Vagina (tissue), 2 donors: ENCODE results near the gene SERINC5. TPM values are rescaled to one million over a fixed set of nuclear protein-coding genes. Genes with fewer than 3 reads are reported as not detected.

Experiments used
- DNase-seq, 2 donors: peaks; one replicate each; pipeline ENCODE4 v3.0.0-alpha.2; 2017; ENCODE audit errors: extremely low spot score in 2 of 2
- H3K27ac ChIP-seq: fragments of 200-600 bp; sonication (generic); one replicate; pipeline ENCODE4 v1.5.1; 2019
- H3K27me3 ChIP-seq: fragments of 200-600 bp; sonication (generic); one replicate; pipeline ENCODE4 v1.5.1; 2019
- H3K36me3 ChIP-seq, 2 donors: fragments of 200-600 bp; sonication (generic); one replicate each; pipeline ENCODE4 v1.5.1; 2017 to 2019
- H3K4me1 ChIP-seq: fragments of 200-600 bp; sonication (generic); one replicate; pipeline ENCODE4 v1.5.1; 2019
- H3K4me3 ChIP-seq, 2 donors: fragments of 200-600 bp; sonication (generic); 1 replicate in 1 of 2; 2 replicates in 1 of 2; pipeline ENCODE4 v1.5.1; 2016 to 2019
- H3K9me3 ChIP-seq: fragments of 200-600 bp; sonication (generic); one replicate; pipeline ENCODE4 v1.5.1; 2019
- POLR2A ChIP-seq, 2 donors: fragments of 450-650 bp; IDR thresholded peaks; one replicate each; pipeline ENCODE4 v1.6.1; 2017; ENCODE audit warnings: antibody characterized with exemption in 2 of 2, mild to moderate bottlenecking in 2 of 2, moderate library complexity in 2 of 2
- POLR2AphosphoS5 ChIP-seq, 2 donors: sonication (generic); formaldehyde crosslinking; IDR thresholded peaks; one replicate each; pipeline ENCODE4 v1.9.0; 2017; ENCODE audit warnings: antibody characterized with exemption in 2 of 2, mild to moderate bottlenecking in 2 of 2, low read depth in 1 of 2; ENCODE audit not compliant: insufficient read depth in 1 of 2
- intact Hi-C: fragments of 100-400 bp; cut with DNase I; formaldehyde crosslinking; loops from one replicate; pipeline ENCODE4 v1.15.1; 2023
- total RNA-seq: library from RNA; depleted of rRNA; stranded (reverse); fragments of >200 nt; gene quantifications from one replicate; pipeline ENCODE4 v1.2.3, GENCODE V29; 2016
- TF ChIP-seq, protein P1 (sequence below), 3 experiments: fragments of 450-650 bp in 2 of 3; fragments of 200-600 bp in 1 of 3; sonication (generic) in 1 of 3; IDR thresholded peaks; one replicate each; pipeline ENCODE4 v1.5.1; 2017 to 2019; ENCODE audit warnings: antibody characterized with exemption in 3 of 3, mild to moderate bottlenecking in 2 of 3, moderate library complexity in 2 of 3

Gene SERINC5
- total RNA-seq, 1 donor from 2014 or later: 35.6 TPM

DNA sequence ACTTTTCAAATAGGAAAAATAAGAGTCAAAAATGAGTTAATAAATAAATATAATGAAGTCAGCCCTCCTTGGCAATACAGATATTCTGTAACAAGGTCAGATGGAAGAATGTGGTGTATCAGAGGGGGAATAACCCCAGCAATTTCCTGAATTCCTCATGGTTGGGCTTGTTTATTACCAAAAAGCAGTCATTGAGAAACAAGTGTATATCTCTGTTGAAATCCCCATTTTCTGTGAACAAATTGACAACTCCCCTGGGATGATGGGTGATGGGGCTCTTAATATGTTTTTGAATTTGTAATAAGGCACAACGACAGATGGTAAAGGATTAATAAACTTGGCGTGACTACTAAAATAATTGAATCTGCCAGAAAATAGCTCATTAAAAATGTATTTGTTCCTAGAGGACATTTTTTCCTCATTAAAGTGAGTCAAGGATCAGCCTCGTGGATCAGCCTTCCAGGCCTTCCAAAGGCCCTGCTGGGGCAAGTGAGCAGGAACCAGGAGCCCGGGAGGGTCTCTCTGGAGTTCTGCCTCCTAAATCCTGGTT, 186.5 kb downstream of the SERINC5 start:
- no peak overlapping the region for H3K27ac ChIP-seq
- no peaks in the 10 kb centered on the region for H3K9me3 ChIP-seq
- DNase-seq: no peak
- intact Hi-C loops: no loop called here
- H3K4me1 ChIP-seq: no peaks in the 10 kb centered on the region
- no peaks in the 10 kb centered on the region for H3K27me3 ChIP-seq
- H3K4me3 ChIP-seq: no peak overlapping the region
- H3K36me3 ChIP-seq: no peaks in the 10 kb centered on the region
- TF ChIP-seq, protein P1, sequence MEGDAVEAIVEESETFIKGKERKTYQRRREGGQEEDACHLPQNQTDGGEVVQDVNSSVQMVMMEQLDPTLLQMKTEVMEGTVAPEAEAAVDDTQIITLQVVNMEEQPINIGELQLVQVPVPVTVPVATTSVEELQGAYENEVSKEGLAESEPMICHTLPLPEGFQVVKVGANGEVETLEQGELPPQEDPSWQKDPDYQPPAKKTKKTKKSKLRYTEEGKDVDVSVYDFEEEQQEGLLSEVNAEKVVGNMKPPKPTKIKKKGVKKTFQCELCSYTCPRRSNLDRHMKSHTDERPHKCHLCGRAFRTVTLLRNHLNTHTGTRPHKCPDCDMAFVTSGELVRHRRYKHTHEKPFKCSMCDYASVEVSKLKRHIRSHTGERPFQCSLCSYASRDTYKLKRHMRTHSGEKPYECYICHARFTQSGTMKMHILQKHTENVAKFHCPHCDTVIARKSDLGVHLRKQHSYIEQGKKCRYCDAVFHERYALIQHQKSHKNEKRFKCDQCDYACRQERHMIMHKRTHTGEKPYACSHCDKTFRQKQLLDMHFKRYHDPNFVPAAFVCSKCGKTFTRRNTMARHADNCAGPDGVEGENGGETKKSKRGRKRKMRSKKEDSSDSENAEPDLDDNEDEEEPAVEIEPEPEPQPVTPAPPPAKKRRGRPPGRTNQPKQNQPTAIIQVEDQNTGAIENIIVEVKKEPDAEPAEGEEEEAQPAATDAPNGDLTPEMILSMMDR (IDR thresholded peaks at IDR 0.05): no peak
- TF ChIP-seq POLR2A (IDR thresholded peaks at IDR 0.05) (no peak), POLR2AphosphoS5 (IDR thresholded peaks at IDR 0.05; ENCODE audit: insufficient read depth in 1 of 2, low read depth in 1 of 2) (no peak)

DNA sequence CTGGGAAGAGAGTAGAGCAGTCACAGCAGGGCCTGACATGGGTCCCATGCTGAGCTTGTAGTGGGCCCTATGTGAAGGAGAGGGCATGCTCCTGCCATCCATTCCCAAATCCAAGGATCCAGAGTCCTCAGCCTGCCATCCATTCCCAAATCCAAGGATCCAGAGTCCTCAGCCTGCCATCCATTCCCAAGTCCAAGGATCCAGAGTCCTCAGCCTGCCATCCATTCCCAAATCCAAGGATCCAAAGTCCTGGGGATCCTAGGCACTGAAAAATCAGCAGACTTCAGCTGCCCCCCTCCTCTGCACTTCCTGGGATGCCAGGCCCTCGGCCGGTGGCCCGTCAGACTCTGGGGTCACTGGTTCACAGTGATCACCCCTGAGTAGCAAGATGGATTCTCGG, 187.1 kb downstream of the SERINC5 start:
- Histone ChIP-seq H3K27ac (no peak overlapping the region), H3K4me3 (no peak overlapping the region), H3K4me1 (no peaks in the 10 kb centered on the region), H3K27me3 (no peaks in the 10 kb centered on the region), H3K36me3 (no peaks in the 10 kb centered on the region), H3K9me3 (no peaks in the 10 kb centered on the region)
- DNase-seq: no peak
- TF ChIP-seq POLR2A (IDR thresholded peaks at IDR 0.05) (no peak), POLR2AphosphoS5 (IDR thresholded peaks at IDR 0.05; ENCODE audit: insufficient read depth in 1 of 2, low read depth in 1 of 2) (no peak)
- TF ChIP-seq, protein P1 (IDR thresholded peaks at IDR 0.05): no peak
- intact Hi-C loops: no loop called here

DNA sequence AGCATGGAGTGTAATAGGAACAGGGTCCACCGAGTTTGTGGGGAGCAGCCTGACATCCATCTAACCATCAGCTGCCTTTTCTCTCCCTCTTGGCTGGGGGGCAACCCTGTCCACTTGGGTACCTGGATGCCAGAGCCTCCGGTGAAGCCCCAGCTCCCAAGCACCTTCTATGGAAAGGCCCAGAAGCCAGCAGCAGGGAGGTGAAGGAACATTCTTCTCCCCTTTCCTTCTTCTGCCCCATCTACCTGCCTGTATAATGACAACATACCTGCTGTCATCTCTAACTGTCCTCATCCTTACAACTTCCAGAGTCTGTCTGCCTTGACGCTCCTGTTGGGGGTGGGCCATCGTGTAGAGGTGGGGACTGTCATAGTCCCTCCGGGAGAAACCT, 187.6 kb downstream of the SERINC5 start:
- Histone ChIP-seq H3K27me3 (no peaks in the 10 kb centered on the region), H3K4me3 (no peak overlapping the region), H3K36me3 (no peaks in the 10 kb centered on the region), H3K27ac (no peak overlapping the region), H3K4me1 (no peaks in the 10 kb centered on the region), H3K9me3 (no peaks in the 10 kb centered on the region)
- intact Hi-C loops: no loop called here
- TF ChIP-seq, protein P1 (IDR thresholded peaks at IDR 0.05): no peak
- no peak for TF ChIP-seq POLR2AphosphoS5 (IDR thresholded peaks at IDR 0.05; ENCODE audit: insufficient read depth in 1 of 2, low read depth in 1 of 2)
- no peak for TF ChIP-seq POLR2A (IDR thresholded peaks at IDR 0.05)
- no peak for DNase-seq

DNA sequence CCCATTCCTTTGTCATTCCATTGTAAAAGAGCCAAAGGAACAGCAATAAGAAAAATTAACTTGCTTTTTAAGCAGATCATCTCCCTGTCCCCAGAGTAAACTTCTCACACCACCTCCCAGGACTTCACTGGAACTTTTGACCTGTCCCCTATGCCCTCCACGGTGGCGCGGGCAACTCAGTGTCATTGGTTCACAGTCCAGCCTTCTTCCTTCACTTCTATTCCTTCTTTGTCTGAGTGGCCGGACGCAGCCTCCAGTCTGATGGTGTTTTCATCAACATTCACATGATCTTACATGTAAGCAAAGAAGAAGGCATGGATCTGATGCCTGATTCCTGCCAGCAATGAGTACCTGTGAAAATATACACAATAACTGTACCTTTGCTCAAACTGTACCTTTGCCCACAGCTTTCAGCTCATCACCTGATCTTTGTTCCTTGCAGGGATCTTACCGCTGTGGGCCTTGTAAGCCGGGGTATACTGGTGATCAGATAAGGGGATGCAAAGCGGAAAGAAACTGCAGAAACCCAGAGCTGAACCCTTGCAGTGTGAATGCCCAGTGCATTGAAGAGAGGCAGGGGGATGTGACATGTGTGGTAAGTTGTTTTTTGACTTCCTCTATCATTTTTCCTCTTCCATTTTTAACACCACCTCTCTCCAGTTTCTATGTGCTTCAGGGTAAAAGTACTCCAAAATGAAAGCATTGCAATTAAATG, 188.2 kb downstream of the SERINC5 start:
- no peaks in the 10 kb centered on the region for H3K36me3 ChIP-seq
- H3K9me3 ChIP-seq: no peaks in the 10 kb centered on the region
- no peaks in the 10 kb centered on the region for H3K4me1 ChIP-seq
- no peak for DNase-seq
- TF ChIP-seq POLR2A (IDR thresholded peaks at IDR 0.05): no peak
- H3K27me3 ChIP-seq: no peaks in the 10 kb centered on the region
- H3K4me3 ChIP-seq: no peak overlapping the region
- H3K27ac ChIP-seq: no peak overlapping the region
- intact Hi-C loops: no loop called here

DNA sequence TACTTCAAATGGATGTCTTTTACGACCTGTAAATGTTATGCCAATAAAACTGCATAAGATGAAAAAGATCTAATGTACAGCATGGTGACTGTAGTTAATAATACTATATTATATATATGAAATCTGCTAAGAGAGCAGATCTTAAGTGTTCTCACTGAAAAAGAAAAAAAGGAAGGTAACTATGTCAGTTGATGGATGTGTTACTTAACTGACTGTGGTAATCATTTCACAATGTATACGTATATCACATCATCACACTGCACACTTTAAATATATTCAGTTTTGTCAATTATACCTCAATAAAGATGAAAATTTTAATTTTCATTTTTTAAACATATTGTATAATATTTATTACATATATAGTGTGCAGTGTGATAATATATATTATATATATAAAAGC, 188.8 kb downstream of the SERINC5 start:
- no peaks in the 10 kb centered on the region for H3K4me1 ChIP-seq
- H3K4me3 ChIP-seq: no peak overlapping the region
- no peaks in the 10 kb centered on the region for H3K27me3 ChIP-seq
- no peaks in the 10 kb centered on the region for H3K36me3 ChIP-seq
- intact Hi-C loops: no loop called here
- no peak for DNase-seq
- no peak overlapping the region for H3K27ac ChIP-seq
- no peaks in the 10 kb centered on the region for H3K9me3 ChIP-seq
- no peak for TF ChIP-seq POLR2AphosphoS5 (IDR thresholded peaks at IDR 0.05; ENCODE audit: insufficient read depth in 1 of 2, low read depth in 1 of 2)
- TF ChIP-seq, protein P1 (IDR thresholded peaks at IDR 0.05): no peak
- no peak for TF ChIP-seq POLR2A (IDR thresholded peaks at IDR 0.05)
